ENCODE measurements around the gene PRR5. TPM values are rescaled to one million over a fixed set of nuclear protein-coding genes. Genes with fewer than 3 reads are reported as not detected.

PRR5 gene
- total and polyA plus RNA-seq, 2 of the 13 experiments (the other 11 are each of a cell fraction or from before 2014, with no cell fraction given): 11.6 to 27.5 TPM

- peak; percentile 42; the same call in 1 of the 2 replicates for TF ChIP-seq MNT (IDR thresholded peaks at IDR 0.05)
- TF ChIP-seq ZNF761 (CRISPR knock-in tag; conservative IDR thresholded peaks at IDR 0.05): no peak
- TF ChIP-seq ZNF878 (CRISPR knock-in tag; IDR thresholded peaks at IDR 0.05): no peak
- no peak for TF ChIP-seq MLXIP (CRISPR knock-in tag; IDR thresholded peaks at IDR 0.05; ENCODE audit: borderline replicate concordance)
- no peak for TF ChIP-seq HNRNPL (IDR thresholded peaks at IDR 0.05; ENCODE audit: low read depth, low read length)
- TF ChIP-seq HMG20B (CRISPR knock-in tag; conservative IDR thresholded peaks at IDR 0.05): no peak
- no peak for TF ChIP-seq ZSCAN12 (CRISPR knock-in tag; IDR thresholded peaks at IDR 0.05)
- no peak for TF ChIP-seq ELK4 (CRISPR knock-in tag; IDR thresholded peaks at IDR 0.05; ENCODE audit: borderline replicate concordance)
- TF ChIP-seq TMF1 (CRISPR knock-in tag; IDR thresholded peaks at IDR 0.05; ENCODE audit: low read depth): no peak
- no peak for TF ChIP-seq PHB2 (IDR thresholded peaks at IDR 0.05; ENCODE audit: partially characterized antibody)
- TF ChIP-seq BORCS8-MEF2B (CRISPR knock-in tag; IDR thresholded peaks at IDR 0.05): no peak
- TF ChIP-seq ZNF556 (CRISPR knock-in tag; IDR thresholded peaks at IDR 0.05; ENCODE audit: borderline replicate concordance): no peak
- TF ChIP-seq ZFP82 (CRISPR knock-in tag; IDR thresholded peaks at IDR 0.05; ENCODE audit: borderline replicate concordance): no peak
- TF ChIP-seq CCAR2 (optimal IDR thresholded peaks at IDR 0.05; ENCODE audit: low read depth, low read length): no peak
- TF ChIP-seq SAP130 (CRISPR knock-in tag; IDR thresholded peaks at IDR 0.05; ENCODE audit: low read depth): peak; percentile 54
- TF ChIP-seq SNRNP70 (IDR thresholded peaks at IDR 0.05; ENCODE audit: low read depth, low read length): no peak
- no peak for TF ChIP-seq CREBL2 (CRISPR knock-in tag; IDR thresholded peaks at IDR 0.05; ENCODE audit: borderline replicate concordance)
- no peak for TF ChIP-seq MBD4 (IDR thresholded peaks at IDR 0.05; ENCODE audit: borderline replicate concordance, low read length)
- no peak for TF ChIP-seq ZBTB39 (CRISPR knock-in tag; IDR thresholded peaks at IDR 0.05)
- TF ChIP-seq ZNF350 (CRISPR knock-in tag; IDR thresholded peaks at IDR 0.05; ENCODE audit: borderline replicate concordance, low read depth): no peak
- TF ChIP-seq ZNF792 (CRISPR knock-in tag; IDR thresholded peaks at IDR 0.05): no peak
- no peak for TF ChIP-seq ZNF737 (CRISPR knock-in tag; IDR thresholded peaks at IDR 0.05; ENCODE audit: borderline replicate concordance)
- TF ChIP-seq EZH2 (conservative IDR thresholded peaks at IDR 0.05; ENCODE audit: low read depth, low read length): no peak
- TF ChIP-seq ZBTB1 (CRISPR knock-in tag; IDR thresholded peaks at IDR 0.05; ENCODE audit: borderline replicate concordance): no peak
- TF ChIP-seq ZNF329 (CRISPR knock-in tag; IDR thresholded peaks at IDR 0.05; ENCODE audit: low read depth): no peak
Measured at GRCh38 chr22:44671742-44672141, 30.3 kb upstream of the PRR5 start (continued).
